ENCODE results near the gene ISL2.

ISL2 gene

DNA sequence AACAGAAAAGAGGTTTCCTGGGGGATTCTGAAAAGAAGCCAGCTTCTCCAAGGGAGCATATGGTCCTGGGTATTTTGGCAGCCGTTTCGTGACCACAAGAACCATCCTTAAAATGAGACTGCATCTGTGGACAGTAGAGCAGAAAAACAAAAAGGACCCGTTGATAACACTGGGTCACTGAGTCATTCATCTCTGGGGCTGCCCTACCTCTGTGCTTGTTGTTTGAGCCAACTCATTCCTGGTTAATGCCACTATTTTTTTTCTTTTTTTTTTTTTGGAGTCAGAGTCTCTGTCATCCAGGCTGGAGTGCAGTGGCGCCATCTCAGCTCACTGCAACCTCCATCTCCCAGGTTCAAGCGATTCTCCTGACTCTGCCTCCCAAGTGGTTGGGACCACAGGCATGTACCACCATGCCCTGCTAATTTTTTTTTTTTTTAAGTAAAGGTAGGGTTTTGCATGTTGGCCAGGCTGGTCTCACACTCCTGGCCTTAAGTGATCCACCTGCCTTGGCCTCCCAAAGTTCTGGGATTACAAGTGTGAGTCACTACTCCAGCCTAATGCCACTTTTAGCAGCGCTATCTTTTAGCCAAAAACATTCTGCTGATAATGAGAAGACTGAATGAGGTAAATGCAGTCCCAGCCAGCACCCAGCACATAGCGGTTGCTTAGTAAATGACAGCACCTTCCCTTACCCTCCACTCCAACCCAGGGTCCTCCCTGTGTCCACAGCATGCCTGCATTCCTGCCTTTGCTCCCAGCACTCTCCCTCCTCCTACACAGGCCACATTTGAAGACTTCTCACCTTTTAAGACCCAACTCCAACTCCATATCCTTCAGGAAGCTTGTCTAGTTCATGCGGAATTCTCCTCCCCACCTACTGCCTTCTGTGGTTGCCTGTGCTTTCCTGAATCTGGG, 9.1 kb upstream of the ISL2 start:
- DNase-seq (ENCODE audit: low read depth): peak; percentile 60

DNA sequence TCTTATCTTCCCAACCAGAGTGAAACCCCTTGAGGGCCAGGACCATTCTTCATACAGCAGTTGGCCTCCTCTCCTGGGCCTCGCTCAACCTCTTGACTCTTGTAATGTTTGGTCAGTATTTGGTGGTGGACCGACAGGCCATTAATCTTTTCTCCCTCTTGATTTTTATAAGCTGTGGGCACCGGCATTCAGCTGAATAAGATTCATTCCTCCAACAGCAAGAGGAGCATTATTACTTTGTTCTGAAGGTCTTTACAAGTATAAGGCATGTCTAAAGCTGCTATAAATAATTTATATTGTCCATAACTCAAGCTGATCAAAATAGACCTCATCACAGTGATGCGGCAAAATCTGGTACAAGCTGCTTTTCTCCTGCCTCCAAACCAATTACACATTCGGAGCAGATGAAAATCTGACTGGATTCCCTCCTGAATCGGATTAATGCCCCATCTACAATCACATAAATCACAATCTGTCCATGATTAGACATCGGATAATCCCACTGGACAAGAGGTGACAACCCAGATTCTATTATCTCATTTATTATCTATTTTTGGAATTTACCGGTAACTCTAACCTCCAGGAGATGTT, 8.4 kb upstream of the ISL2 start:
- DNase-seq (ENCODE audit: low read depth): no peak

DNA sequence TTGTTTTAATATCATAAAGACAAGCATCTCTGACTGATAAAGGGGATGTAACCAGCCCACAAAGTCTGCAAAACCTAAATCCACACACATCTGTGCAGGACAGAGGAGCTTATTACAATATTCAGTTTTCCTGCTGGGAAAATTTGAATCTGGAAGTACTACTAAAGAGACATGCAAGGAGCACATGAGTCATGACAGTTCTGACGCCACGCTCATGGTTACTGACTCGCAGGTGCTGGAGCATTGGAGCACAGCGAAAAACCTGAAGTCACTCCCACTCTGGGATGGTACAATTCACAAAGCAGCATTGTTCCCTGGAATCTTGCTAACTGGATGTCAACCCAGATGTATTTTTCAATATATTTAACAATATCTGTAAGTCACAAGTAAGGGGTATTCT, 7.6 kb upstream of the ISL2 start:
- DNase-seq (ENCODE audit: low read depth): peak; percentile 58

DNA sequence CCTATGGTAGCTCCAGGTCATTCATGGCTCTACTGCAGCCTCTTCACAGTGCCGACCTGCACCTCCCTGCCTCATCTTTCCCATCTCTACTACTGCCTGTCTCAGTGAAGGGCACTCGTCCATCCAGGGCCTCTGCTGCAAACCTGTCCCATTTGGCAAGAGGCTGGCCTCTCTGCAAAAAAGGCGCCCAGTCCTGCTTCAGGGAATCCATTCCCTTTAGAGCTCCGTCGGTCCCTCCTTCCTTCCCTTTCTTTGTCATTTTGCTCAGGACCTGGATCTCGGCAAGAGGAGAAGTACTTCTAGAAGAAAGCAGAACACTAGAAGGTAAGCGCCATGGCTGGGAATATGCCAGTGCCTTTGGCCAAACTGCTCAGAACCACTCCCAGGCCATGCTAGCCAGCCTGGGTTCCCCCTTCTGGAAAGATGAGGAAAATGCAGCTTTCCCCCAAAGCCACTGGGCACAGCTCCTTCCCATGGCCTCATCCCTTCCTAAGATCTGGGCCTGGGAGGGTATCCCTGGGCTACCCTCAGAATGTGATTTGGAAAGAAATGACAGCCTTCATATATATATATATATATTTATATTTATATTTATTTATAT, 6.4 kb upstream of the ISL2 start:
- DNase-seq (ENCODE audit: low read depth): peak; percentile 72

DNA sequence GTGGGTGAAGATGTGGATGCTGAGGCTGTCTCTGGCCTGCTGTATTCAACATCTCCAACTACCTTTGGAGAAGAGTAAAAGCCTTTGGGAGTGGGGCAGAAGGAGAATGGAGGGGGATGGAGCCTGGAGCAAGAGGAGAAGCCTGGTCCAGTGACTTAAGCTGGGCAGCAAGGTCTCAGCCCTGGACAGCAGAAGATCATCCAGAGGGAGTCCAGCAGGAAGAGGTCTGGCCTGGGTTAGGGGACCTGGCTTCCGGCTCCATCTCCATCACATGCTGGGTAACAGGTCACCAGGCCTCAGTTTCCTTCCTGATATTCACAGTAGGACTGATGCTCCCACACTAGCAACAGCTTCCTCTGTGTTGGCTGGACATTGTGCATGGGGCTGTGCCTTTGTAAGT, 3.8 kb upstream of the ISL2 start:
- no peak for DNase-seq (ENCODE audit: low read depth)

DNA sequence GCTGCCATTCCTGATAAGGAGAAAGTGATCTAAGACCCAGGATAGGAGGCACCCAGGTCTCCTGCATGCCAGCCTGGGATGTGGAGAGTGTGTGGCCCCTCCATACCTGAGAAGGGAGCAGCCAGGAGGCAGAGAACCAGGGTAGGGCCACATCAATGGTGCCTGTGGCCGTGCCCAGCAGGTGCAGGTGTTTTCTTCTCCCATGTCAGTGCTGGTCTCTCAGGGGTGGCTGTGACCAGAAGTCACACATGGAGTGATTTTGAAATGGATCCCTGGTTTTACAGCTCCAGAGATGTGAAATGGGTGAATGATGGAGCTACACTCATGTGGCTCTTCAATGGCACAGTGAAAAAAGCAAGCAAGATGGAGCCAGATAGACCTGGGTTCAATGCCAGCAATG, 3.3 kb upstream of the ISL2 start:
- no peak for DNase-seq (ENCODE audit: low read depth)

DNA sequence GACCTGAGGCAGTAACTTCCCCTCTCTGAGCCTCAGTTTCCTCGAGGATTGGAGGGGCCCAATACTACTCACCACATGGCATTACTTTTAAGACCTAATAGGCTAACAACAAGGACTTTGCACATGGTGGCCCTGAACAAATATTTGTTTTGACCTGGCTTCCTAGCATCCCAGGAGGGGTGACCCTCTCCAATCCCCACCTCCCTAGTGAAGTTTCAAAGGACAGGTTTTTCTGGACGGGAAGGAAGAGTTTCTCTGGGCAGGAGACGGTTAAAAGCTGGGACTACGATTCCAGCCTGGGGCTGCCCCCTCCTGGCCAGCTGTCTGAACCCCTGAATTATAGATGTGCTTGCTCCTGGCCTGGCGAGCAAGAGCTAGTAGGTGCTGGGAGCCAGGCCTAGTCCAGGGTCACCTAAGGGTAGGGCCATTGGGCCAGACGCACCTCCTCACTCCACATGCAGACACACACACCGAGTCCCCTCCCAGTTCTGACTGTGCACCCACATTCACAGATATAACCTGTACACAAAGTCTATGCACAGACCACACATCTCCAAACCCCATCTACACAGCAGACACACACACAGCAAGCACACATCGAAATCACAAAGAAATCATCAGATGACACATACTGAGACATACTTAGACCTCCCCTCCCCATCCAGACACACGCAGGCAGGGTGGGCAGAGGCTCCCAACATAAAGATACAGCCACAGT, 2.7 kb upstream of the ISL2 start:
- DNase-seq (ENCODE audit: low read depth): peak; percentile 53

DNA sequence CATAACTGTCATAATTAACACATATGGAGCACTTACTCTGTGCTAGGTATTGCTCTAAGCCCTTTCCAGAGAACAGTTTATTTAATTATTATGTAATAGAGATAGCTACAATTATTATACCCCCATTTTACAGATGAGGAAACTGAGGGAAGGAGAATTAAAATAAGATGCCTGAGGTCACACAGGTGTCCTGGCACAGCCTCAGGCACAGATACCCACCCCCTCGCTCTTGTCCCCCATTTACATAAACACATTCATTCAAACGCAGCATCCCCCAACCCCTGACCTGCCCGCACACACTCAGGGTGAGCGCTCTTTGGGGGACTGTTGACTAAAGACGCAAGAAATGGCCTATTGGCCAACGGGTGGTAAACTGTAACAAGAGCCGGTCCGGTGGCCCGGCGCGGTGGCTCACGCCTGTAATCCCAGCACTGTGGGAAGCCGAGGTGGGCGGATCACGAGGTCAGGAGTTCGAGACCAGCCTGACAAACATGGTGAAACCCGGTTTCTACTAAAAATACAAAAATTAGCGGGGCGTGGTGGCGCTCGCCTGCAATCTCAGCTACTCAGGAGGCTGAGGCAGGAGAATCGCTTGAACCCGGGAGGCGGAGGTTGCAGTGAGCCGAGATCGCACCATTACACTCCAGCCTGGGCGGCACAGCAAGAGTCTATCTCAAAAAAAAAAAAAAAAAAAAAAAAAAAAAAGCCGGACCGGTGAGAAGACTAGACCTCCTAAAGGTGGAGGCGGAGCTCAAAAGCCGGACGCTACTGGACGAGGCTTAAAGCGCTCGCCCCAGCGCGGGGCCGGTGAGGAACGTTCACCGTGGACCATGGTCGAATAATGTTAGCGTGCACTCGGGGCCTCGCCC, 1.9 kb upstream of the ISL2 start:
- DNase-seq (ENCODE audit: low read depth): no peak

DNA sequence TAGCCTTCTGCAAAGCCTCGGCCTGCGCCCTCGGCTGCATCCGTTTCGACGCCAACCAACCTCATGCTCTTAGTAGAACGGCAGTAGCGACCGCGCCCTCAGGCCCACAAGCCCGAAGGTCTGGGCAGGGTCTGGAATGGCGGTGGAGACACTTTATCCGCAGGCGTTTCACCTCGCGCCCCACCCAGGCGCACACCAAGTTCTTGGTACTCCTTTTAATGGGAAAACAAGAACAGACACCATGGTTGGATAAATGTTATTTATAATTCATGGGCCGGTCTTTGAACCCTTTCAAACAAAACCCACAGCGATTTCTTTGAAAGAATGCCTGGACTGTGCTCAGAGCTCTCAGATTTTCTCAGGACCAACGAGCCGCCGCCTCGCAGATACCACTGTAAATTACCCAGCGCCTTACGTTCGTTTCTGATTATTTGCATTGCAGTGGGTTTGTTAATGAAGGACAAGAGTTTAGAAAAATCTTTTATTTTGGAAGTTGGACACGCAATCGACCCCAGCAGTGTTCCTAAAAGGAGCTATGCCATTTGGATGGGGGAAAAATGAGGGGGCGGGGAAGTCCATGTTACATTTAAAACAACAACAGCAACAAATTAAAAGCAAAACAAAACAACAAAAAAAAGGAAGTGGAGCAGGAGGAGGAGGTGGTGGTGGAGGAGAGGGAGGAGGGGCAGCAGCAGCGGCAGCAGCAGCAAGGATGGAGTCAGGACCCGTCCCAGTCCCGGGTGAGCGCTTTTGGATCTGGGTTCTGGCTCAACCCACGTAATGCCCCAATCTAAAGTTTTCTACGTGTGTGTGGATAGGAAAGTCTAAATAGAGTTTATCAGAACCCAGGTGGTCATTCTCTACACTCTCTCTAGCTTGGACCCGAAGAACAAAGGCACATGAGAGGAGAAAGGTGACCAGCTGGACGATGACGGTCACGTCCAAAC, 993 bp upstream of the ISL2 start:
- DNase-seq (ENCODE audit: low read depth): peak; percentile 46

DNA sequence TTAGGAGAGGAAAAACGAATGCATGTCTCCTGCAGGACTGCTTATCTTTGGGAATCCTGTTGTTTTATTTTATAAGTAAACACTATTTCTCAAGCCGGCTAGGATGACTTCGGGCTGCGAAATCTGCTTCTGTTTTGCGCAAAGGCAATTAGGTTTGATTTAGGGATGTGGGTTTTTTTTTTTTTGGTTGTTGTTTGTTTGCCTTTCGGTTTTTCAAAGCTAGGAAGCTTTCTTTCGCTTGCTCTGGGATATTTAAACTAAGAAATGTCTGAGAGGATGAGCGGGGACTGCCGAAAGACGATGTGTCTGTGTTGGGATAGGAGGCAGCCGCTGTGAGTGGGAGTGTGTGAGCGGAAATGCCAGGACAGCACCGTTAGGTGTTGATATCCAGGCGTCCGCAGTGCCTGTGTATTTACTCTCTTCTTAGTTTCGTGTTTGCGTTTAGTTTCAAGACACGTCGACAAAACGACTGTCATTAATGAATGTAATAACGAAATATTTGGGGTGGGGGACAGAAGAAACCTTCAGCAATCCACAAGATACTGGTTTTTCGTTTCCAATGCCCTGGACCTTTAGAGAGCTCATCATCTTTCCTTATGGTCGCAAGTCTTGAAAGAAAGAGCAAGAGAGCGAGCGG, 604 bp downstream of the ISL2 start:
- DNase-seq (ENCODE audit: low read depth): peak; percentile 79

DNA sequence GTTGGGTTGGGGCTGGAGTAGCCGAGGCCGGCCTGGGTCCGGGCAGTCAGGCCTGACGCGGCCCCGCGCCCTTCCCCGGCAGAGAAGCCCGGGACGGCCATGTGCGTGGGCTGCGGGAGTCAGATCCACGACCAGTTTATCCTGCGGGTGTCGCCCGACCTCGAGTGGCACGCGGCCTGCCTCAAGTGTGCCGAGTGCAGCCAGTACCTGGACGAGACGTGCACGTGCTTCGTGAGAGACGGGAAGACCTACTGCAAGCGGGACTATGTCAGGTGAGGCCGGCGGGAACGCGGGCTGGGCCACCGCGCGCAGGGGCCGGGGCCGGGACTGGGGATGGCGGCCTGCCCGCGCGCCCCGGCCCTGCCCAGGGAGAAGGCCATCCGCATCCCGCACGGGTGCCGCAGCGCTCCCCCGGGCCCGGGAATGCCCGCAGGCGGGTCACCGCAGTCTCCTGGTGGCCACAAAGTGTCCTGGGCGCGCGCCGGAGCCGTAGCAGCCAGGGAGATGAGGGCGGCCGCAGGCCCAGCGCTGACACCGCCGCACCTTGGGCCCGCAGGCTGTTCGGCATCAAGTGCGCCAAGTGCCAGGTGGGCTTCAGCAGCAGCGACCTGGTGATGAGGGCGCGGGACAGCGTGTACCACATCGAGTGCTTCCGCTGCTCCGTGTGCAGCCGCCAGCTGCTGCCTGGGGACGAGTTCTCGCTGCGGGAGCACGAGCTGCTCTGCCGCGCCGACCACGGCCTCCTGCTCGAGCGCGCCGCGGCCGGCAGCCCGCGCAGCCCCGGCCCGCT, 1.3 kb downstream of the ISL2 start:
- DNase-seq (ENCODE audit: low read depth): peak; percentile 48

DNA sequence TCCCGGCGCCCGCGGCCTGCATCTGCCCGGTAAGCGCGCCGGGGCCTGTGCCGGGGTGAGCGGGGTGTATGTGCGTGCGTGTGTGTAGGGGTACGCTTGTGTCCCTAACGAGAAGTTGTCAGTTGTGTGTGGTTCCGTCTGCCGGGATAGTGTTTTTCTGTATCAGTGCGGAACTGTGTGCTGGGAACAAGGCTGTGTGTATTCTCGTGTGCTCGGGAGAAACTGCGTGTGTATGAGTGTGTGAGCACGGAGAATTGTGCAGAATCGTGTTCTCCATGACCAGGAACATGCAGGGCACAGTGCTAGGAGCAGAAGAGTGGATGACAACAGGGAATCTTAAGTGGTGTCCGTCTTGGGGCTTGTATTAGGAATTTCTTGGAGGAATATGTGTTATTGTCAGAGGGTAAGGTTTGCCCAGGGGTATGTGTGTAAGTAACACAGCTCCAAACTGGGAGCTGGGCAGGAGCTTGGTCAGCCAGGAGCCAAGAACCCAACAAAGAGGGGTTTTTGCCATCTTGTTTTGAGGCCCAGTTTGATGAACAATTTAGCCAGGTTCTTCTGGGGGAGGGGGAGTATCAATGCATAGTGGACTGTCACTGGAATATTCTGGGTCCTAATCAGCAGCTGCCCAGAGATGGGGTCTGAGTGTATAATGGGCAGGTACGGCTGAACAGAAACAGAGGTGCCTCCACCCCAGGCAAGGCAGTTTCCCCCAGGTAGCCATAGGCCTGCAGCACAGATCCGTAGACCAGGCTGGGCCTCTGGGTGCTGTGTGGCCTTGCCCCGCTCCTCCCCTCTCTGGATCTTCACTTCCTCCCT, 2.1 kb downstream of the ISL2 start:
- DNase-seq (ENCODE audit: low read depth): peak; percentile 43

DNA sequence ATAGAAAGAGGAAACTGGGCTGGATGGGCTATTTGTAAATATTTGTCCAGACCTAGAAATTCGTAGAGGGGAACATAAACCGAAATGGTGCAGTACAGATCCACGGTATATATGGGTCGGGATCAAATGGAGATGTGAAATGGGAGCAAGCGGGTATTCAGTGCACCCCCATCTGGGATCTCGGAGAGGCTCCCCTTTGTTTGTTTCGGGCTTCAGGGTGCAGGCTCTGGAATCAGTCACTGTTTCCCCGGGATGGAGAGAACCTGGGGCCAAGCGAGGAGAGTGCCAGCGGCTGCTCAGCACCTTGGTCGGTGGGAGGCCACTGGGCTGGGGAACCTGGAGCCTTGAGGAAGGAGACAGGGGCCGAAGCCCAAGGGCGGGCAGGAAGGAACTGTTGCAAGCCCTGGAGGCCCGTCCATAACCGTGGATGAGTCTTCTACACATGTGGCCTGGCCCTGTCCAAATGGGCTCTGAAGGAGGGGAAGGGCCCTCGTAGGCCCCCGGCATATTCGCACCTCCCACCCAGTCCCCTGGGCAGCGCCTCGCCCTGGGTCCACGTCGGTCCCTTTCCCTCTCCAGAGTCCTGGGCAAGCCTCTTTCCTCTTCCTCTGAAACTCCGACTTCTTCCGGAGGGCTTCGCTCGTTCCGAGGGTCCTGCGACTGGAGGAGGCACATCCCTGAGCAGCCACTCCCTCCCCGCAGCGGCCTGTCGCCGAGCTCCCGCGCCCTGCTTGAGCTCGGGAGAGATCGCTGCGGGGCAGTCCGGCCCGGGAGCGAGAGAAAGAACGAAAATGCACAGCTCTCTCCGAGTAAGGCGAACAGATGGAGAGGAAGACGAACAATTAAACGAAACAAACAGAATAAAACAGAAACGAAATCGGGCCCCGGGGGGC, 3.0 kb downstream of the ISL2 start:
- DNase-seq (ENCODE audit: low read depth): peak; percentile 54

DNA sequence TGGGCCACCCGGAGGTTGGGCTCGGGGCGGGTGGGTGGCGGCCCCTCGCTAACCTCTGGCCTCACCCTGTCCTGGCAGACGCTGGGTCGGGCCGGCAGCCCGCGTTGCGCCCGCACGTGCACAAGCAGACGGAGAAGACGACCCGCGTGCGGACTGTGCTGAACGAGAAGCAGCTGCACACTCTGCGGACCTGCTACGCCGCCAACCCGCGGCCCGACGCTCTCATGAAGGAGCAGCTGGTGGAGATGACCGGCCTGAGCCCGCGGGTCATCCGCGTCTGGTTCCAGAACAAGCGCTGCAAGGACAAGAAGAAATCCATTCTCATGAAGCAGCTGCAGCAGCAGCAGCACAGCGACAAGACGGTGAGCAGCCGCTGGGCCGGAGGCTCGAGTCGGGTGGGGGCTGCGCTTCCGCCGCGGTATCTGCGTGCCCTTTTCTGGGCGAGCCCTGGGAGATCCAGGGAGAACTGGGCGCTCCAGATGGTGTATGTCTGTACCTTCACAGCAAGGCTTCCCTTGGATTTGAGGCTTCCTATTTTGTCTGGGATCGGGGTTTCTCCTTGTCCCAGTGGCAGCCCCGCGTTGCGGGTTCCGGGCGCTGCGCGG, 3.7 kb downstream of the ISL2 start:
- DNase-seq (ENCODE audit: low read depth): peak; percentile 49

DNA sequence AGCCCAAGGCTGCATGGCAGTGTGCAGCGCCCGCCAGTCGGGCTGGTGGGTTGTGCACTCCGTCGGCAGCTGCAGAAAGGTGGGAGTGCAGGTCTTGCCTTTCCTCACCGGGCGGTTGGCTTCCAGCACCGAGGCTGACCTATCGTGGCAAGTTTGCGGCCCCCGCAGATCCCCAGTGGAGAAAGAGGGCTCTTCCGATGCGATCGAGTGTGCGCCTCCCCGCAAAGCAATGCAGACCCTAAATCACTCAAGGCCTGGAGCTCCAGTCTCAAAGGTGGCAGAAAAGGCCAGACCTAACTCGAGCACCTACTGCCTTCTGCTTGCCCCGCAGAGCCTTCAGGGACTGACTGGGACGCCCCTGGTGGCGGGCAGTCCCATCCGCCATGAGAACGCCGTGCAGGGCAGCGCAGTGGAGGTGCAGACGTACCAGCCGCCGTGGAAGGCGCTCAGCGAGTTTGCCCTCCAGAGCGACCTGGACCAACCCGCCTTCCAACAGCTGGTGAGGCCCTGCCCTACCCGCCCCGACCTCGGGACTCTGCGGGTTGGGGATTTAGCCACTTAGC, 4.3 kb downstream of the ISL2 start:
- DNase-seq (ENCODE audit: low read depth): peak; percentile 15

DNA sequence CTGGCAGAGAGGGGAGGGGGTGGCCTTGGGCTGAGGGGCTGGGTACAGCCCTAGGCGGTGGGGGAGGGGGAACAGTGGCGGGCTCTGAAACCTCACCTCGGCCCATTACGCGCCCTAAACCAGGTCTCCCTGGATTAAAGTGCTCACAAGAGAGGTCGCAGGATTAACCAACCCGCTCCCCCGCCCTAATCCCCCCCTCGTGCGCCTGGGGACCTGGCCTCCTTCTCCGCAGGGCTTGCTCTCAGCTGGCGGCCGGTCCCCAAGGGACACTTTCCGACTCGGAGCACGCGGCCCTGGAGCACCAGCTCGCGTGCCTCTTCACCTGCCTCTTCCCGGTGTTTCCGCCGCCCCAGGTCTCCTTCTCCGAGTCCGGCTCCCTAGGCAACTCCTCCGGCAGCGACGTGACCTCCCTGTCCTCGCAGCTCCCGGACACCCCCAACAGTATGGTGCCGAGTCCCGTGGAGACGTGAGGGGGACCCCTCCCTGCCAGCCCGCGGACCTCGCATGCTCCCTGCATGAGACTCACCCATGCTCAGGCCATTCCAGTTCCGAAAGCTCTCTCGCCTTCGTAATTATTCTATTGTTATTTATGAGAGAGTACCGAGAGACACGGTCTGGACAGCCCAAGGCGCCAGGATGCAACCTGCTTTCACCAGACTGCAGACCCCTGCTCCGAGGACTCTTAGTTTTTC, 4.9 kb downstream of the ISL2 start:
- DNase-seq (ENCODE audit: low read depth): no peak

Data from ELR (cell line).